Motor neuron (in vitro differentiated cells): Measurements from ENCODE around the gene DDX28. TPM values are rescaled to one million over a fixed set of nuclear protein-coding genes. Genes with fewer than 3 reads are reported as not detected.
"Not testable (repeated sequence)": the region's sequence is repeated elsewhere in the genome, so short reads cannot be mapped to it uniquely, and the experiment has no call there.

Source experiments
- ATAC-seq, 8 experiments: fragments of 200-7000 bp; cut with Tn5 transposase; replicated peaks in 6 of 8; 2 replicates each; pipeline ENCODE4 v1.8.0; 2021; ENCODE audit warnings: mild to moderate bottlenecking in 8 of 8, moderate library complexity in 8 of 8
- H3K27ac ChIP-seq, 2 donors: fragments of 250-450 bp; sonication (Bioruptor Pico); 2 replicates each; pipeline ENCODE4 v1.9.0; 2021; ENCODE audit warnings: antibody characterized with exemption in 2 of 2, mild to moderate bottlenecking in 2 of 2, moderate library complexity in 1 of 2
- H3K4me1 ChIP-seq, 2 donors: fragments of 250-450 bp; sonication (Bioruptor Pico); replicated peaks in 1 of 2; 2 replicates each; pipeline ENCODE4 v1.6.1; 2021; ENCODE audit warnings: antibody characterized with exemption in 2 of 2, mild to moderate bottlenecking in 2 of 2, moderate library complexity in 1 of 2
- H3K4me3 ChIP-seq, 5 donors: fragments of 250-450 bp; sonication (Bioruptor Pico); 2 replicates each; pipeline ENCODE4 v1.9.0; 2021; ENCODE audit warnings: antibody characterized with exemption in 5 of 5, mild to moderate bottlenecking in 5 of 5, moderate library complexity in 4 of 5
- WGBS, 10 experiments: fragments of 450-650 bp; shearing (Covaris generic); methylation state at CpG; one replicate each; pipeline ENCODE4 v1.0.0; 2022; 5-methylcytosine and 5-hydroxymethylcytosine counted together
- in situ Hi-C, 9 experiments: fragments of 400-800 bp; cut with MboI; loops; one replicate each; pipeline ENCODE4 v1.15.0; 2021; ENCODE audit warnings: low sequenced_read_pairs in 9 of 9, low pct_unique_long_range_greater_than_20kb in 2 of 9; ENCODE audit not compliant: unreplicated experiment in 9 of 9
- total RNA-seq, 8 experiments: library from RNA; unstranded; fragments of 300-600 nt; gene quantifications; 2 replicates each; pipeline versions ENCODE4 v1.2.3 to v1.2.4, GENCODE V29; 2022

The DDX28 gene
- total RNA-seq, 8 experiments from 2014 or later: 5.6 to 15.8 (median 9.0) TPM

DNA sequence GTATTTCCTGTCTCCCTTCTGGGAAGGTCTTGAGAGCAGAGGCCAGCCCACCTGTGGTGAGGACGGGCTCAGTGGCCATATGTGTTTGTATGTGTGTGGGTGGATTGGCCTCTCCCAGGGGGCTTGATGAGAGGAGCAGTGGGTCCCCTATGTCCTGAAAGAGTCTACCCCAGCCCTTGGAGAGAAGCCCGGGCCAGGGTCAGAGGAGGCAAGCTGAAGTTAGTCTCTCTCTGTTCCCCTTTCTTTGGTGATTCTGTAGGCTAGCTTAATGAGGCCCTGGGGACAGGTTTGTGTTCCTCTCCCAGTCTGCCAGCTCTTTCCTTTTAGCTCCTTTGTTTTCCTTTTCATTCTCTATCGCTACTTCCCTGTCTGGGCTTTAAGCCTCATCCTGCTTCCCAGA, 38.4 kb upstream of the DDX28 start:
- Histone ChIP-seq H3K4me1 (peaks cover 0 to 5% of the 10 kb centered on the region in 2 donors), H3K4me3 (no peak overlapping the region), H3K27ac (no peak overlapping the region)
- in situ Hi-C loops: no loop called here
- 82 to 100% (median 93%) methylated on average over 1 to 2 of the region's 3 CpGs; no CpG with 5 or more reads in 3 of the 10 experiments for WGBS, 10 experiments
- ATAC-seq: no peak

DNA sequence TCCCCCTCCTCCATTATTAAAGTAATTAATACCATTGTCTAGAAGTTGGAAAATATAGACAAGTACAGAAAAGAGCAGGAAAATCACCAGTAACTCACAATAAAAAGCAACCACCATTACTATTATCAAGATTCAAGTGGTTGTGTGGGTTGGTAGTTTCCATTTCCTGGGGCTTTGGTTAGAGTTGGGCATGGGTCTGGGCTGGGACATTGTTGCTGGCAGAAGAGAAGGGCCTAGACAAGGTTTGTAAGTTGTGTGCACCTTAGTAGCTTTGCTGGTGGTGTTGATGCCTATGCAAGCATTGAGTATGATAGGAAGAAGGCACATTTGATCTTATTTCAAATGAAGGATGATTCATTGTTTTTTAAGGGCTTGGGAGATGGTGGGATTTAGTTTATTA, 36.8 kb upstream of the DDX28 start:
- no peaks in the 10 kb centered on the region for H3K4me1 ChIP-seq
- ATAC-seq: no peak
- no peak overlapping the region for H3K4me3 ChIP-seq
- no peak overlapping the region for H3K27ac ChIP-seq
- in situ Hi-C loops: no loop called here

DNA sequence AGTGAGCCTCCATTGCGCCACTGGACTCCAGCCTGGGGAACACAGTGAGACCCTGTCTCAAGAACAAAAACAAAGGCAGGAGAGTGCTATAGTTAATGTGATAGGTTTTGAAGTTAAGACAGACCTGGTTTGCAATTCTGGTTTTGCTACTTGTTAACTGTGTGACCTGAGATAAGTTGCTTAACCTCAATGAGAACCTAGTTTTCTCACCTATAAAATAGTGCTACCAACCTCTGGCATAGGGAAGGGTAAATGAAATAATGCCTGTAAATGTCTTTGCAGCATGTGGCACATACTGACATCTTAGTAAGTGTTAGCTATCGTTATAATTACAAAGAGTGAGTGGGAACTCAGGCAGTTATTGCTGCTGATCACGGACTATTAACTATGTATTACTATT, 32.4 kb upstream of the DDX28 start:
- Histone ChIP-seq H3K4me1 (no peaks in the 10 kb centered on the region), H3K27ac (no peak overlapping the region), H3K4me3 (no peak overlapping the region)
- in situ Hi-C loops: no loop called here
- 25 to 100% (median 90%) methylated on average over 1 to 3 of the region's 3 CpGs; no CpG with 5 or more reads in 2 of the 10 experiments for WGBS, 10 experiments
- ATAC-seq: no peak

DNA sequence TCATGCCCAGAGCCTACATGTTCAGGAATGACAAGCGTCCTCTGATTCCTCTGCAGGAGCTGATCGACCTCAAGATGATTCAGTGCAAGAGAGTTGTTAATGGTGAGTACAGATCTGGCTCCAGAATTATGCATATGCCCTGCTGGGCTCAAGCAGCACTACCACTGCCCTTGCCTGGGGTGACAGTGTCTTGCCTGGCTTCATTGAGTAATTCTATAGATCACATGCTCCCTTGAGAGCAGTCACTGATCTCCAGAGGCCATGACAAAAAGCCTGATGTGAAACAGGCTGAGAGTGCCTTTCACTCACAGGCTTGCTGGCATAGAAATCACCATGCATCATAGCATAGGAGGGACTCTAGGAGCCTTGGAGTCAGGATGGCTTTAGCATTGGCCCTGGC, 26.4 kb upstream of the DDX28 start:
- ATAC-seq: peak in 2 of 8 experiments; percentile 78 to 100
- Histone ChIP-seq H3K27ac (no peak overlapping the region), H3K4me3 (no peak overlapping the region), H3K4me1 (no peaks in the 10 kb centered on the region)
- in situ Hi-C loops: no loop called here
- WGBS, 10 experiments: 93 to 100% methylated on average over 1 to 2 of the region's 2 CpGs; no CpG with 5 or more reads in 8 of the 10 experiments

DNA sequence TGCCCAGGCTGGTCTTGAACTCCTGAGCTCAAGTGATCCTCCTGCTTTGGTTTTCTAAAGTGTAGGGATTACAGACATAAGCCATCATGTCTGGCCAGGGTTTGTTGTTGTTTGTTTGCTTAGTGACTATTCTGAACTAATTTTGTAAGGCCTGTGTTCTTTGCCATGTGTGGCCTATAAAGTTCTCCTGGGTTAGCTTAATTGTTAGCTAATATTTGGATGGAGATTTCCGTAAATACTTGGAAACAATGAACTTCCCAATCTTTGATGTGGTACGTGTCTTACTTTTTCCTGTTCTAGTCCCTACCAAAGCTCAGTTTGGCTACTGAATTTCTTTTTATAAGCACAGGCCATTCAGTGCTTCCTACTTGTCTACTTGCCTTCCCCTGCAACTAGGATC, 25.0 kb upstream of the DDX28 start:
- 65 to 100% (median 95%) methylated on average over 1 to 2 of the region's 2 CpGs; no CpG with 5 or more reads in 1 of the 10 experiments for WGBS, 10 experiments
- no peaks in the 10 kb centered on the region for H3K4me1 ChIP-seq
- H3K4me3 ChIP-seq: no peak overlapping the region
- in situ Hi-C loops: no loop called here
- H3K27ac ChIP-seq: no peak overlapping the region
- ATAC-seq: no peak

DNA sequence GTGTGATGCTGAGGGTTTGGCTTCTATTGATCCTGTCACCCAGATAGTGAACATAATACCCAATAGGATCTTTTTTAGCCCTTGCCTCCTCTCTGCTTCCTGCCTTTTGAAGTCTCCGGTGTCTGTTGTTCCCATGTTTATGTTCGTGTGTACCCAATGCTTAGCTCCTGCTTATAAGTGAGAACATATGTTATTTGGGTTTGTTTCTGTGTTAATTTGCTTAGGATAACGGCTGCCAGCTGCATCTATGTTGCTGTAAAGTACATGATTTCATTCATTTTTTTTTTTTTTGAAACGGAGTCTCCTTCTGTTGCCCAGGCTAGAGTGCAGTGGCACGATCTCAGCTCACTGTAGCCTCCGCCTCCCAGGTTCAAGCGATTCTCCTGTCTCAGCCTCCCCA, 23.1 kb upstream of the DDX28 start:
- no peak overlapping the region for H3K27ac ChIP-seq
- in situ Hi-C loops: no loop called here
- no peaks in the 10 kb centered on the region for H3K4me1 ChIP-seq
- 24 to 98% (median 92%) methylated on average over 2 to 7 of the region's 7 CpGs; no CpG with 5 or more reads in 1 of the 10 experiments for WGBS, 10 experiments
- no peak for ATAC-seq
- no peak overlapping the region for H3K4me3 ChIP-seq

DNA sequence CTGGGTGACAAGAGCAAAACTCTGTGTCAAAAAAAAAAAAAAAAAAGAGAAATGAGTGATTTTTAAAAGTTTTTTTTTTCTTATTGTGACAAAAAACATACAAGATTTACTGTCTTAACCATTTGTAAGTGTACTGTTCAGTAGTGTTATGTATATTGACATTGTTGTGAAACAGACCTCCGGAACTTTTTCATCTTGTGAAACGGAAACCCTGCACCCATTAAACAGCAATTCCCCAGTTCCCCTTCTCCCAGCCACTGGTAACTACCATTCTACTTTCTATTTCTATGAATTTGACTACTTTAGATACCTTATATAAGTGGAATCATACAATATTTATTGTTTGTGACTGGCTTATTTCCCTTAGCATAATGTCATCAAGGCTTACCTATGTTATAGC, 18.8 kb upstream of the DDX28 start:
- in situ Hi-C loops: no loop called here
- 83 to 100% (median 92%) methylated on average over 1 to 2 of the region's 2 CpGs; no CpG with 5 or more reads in 5 of the 10 experiments for WGBS, 10 experiments
- H3K27ac ChIP-seq: no peak overlapping the region
- ATAC-seq: no peak
- H3K4me3 ChIP-seq: no peak overlapping the region
- H3K4me1 ChIP-seq: no peaks in the 10 kb centered on the region

DNA sequence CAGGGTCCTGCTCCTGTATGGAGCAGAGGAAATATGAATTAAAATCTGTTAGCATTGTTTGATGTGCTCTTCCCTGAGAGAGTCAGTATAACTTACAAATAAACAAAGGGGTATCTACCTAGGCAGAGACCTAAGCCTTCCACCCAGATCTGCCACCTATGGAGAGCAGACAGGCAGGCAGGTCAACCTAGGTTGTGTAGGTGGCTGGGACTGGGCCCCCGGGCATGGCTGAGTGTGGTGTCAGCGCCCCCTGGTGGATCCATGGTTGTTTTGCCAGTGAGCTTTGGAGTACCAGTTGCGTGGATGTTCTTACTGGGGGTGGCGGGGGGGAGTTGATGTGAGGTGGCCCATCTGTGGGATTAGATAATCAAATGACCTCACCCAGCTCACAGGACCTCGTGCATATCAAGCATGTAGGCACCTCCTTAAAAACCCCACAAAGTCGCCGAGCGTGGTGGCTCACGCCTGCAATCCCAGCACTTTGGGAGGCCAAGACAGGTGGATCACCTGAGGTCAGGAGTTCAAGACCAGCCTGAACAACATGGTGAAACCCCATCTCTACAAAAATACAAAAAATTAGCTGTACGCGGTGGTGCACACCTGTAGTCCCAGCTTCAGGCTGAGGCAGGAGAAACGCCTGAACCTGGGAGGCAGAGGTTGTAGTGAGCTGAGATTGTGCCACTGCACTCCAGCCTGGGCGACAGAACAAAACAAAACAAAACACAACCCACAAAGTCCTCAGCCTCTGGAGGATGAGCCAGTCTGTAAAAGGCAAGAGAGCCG, 17.7 kb upstream of the DDX28 start:
- Histone ChIP-seq H3K27ac (no peak overlapping the region), H3K4me3 (no peak overlapping the region), H3K4me1 (no peaks in the 10 kb centered on the region)
- peak; percentile 66 to 97 (median 76) for ATAC-seq
- in situ Hi-C loops: no loop called here
- 50 to 100% (median 69%) methylated on average over 2 to 7 of the region's 14 CpGs; no CpG with 5 or more reads in 4 of the 10 experiments for whole genome bisulfite sequencing, 10 experiments

DNA sequence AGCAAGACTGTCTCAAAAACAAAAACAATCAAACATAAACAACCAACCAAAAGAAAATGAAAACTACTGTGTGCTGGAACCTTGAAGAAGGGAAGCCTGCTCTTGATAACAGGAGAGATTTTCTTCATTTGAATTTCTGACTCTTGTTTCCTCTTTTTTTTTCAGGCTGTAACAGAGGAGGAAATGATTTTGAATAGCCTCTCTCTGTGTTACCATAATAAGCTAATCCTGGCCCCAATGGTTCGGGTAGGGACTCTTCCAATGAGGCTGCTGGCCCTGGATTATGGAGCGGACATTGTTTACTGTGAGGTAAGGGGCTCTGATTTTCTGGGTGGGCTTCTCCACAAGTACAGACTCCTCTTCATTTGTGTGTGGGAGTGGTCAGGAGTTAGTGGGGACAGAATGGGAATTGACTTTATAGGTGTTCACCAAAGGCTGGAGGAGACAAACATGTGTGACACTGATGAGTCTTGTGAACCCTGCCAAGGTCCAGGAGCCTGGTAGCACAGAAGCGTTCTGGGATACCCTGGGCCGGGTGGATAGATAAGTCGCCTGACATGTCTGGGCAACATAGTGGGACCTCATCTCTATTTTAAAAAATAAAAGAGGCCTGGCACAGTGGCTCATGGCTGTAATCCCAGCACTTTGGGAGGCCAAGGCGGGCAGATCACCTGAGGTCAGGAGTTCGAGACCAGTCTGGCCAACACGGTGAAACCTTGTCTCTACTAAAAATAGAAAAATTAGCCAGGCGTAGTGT, 15.0 kb upstream of the DDX28 start:
- in situ Hi-C loops: no loop called here
- ATAC-seq: no peak
- no peak overlapping the region for H3K4me3 ChIP-seq
- 87 to 100% (median 100%) methylated on average over 1 to 6 of the region's 9 CpGs; no CpG with 5 or more reads in 2 of the 10 experiments for WGBS, 10 experiments
- no peak overlapping the region for H3K27ac ChIP-seq
- no peaks in the 10 kb centered on the region for H3K4me1 ChIP-seq

DNA sequence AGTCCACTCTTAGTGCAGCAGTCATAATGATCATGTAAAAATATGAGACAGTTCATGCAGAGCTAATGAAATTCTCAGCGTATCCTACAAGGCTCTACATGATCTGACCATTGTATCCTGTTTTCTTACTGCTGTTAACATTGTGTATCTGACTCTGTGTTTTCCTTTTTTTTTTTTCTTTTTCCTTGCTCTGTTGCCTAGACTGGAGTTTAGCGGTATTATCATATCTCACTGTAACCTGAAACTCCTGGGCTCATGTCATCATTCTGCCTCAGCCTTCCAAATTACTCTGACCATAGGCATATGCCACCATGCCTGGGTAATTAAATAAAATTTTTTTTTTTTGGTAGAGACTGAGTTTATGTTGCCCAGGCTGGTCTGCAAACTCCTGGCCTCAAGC, 12.2 kb upstream of the DDX28 start:
- ATAC-seq: no peak
- WGBS, 10 experiments: 71 to 100% (median 100%) methylated on average over 1 to 2 of the region's 2 CpGs; no CpG with 5 or more reads in 2 of the 10 experiments
- no peak overlapping the region for H3K27ac ChIP-seq
- H3K4me1 ChIP-seq: no peaks in the 10 kb centered on the region
- no peak overlapping the region for H3K4me3 ChIP-seq
- in situ Hi-C loops: no loop called here

DNA sequence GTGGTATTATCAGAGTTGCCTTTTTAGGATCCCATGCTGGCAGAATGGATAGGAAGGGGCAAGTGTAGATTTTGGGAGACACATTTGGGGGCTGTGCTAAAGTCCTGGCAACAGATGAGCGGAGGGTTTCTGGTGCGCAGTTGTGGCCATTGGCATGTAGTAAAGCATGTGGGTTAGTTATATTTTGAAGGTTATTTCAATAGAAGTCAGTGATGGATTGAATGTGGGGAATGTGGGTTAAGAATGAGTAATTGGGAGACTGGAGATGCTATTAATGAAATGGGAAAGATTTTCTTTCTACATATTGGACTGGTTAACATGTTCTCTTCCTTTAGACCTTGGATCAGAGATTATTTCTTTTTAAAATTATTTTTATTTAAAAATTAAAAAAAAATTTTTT, 10.1 kb upstream of the DDX28 start:
- in situ Hi-C loops: no loop called here
- Histone ChIP-seq H3K4me3 (no peak overlapping the region), H3K27ac (no peak overlapping the region), H3K4me1 (no peaks in the 10 kb centered on the region)
- 80 to 100% (median 94%) methylated on average over 1 to 2 of the region's 2 CpGs; no CpG with 5 or more reads in 4 of the 10 experiments for WGBS, 10 experiments
- no peak for ATAC-seq

DNA sequence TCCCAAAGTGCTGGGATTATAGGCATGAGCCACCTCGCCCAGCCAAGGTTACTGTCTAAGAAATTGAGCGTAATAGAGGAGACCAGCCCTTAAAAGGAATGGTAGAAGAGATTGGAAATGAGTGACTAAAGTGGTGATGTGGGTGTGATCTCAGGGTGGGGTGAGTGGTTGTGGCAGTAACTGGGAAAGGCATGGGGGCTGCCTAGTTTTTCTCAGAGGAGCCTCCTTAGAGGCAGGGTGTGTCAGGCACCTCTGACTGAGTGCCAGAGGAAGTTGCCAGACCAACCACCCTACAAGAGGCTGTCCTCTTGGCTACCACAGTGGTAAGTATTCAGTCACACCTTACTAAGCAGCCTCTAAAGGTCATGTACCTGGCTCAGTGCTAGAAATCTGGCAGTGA, 8.9 kb upstream of the DDX28 start:
- Histone ChIP-seq H3K4me3 (no peak overlapping the region), H3K27ac (no peak overlapping the region), H3K4me1 (no peaks in the 10 kb centered on the region)
- 40 to 100% (median 90%) methylated on average over 1 to 2 of the region's 2 CpGs; no CpG with 5 or more reads in 5 of the 10 experiments for WGBS, 10 experiments
- in situ Hi-C loops: no loop called here
- ATAC-seq: peak in 2 of 8 experiments; percentile 92 to 93

DNA sequence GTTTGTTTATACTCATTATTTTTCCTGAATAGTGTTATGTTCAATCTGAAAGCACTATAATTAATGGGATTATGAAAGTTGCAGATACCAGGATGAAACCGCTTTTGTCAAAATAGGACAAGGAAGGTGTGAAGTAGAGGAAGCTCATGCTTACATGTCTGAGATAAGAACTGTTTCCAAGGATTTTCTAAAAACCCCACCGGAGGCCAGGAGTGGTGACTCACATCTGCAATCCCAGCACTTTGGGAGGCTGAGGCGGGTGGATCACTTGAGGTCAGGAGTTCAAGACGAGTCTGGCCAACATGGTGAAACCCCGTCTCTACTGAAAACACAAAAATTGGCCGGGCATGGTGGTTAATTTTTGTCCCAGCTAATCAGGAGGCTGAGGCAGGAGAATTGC, 7.1 kb upstream of the DDX28 start:
- in situ Hi-C loops, ATAC-seq, H3K4me3 ChIP-seq, H3K27ac ChIP-seq, H3K4me1 ChIP-seq: not testable (repeated sequence)
- WGBS, 10 experiments: 33 to 100% (median 90%) methylated on average over 1 to 4 of the region's 6 CpGs; no CpG with 5 or more reads in 3 of the 10 experiments
